Suprapubic skin (tissue), 4 donors: Measurements from ENCODE around the gene F11.

Experiments
- POLR2A ChIP-seq, 2 donors: fragments of 450-650 bp; IDR thresholded peaks; one replicate each; pipeline ENCODE4 v1.6.1; 2017; ENCODE audit warnings: antibody characterized with exemption in 2 of 2, mild to moderate bottlenecking in 2 of 2, moderate library complexity in 2 of 2
- POLR2AphosphoS5 ChIP-seq, 3 donors: sonication (generic); formaldehyde crosslinking; IDR thresholded peaks; one replicate each; pipeline ENCODE4 v1.6.1; 2017; ENCODE audit warnings: antibody characterized with exemption in 3 of 3
- TF ChIP-seq, protein P1 (sequence below), 2 donors: fragments of 200-600 bp in 1 of 2; fragments of 450-650 bp in 1 of 2; sonication (generic) in 1 of 2; IDR thresholded peaks; one replicate each; pipeline ENCODE4 v1.5.1; 2016 to 2019; ENCODE audit warnings: antibody characterized with exemption in 2 of 2, mild to moderate bottlenecking in 1 of 2, moderate library complexity in 1 of 2

DNA sequence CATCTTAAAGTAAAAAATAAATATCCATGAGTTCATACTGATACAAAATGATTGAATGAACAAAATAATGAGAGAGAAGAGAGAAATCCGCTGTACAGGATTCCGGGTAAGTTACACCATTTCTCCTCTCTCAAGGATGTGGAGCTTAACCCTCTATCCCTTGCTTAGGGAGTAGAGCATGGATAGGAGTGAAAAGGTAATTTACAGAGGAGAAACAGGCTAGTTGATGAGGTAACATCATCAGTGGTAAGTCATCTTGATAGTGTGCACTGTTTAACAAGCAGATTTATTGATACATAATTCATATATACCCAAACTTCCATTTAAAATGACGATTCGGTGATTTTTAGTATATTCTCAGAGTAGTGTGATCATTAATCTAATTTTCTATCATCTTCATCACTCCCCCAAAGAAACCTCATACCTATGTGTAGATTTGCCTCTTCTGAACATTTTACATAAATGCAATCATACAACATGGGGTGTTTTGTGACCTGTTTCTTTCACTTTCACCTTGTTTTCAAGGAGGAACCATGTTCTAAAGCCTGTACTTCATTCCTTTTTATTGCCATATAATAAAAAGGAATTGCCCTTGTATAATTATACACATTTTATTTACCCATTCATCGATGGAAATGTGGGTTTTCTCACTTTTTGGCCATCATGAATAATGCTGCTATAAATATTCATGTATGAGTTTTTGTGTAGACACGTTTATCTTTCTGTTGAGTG is 34.8 kb downstream of the F11 start:
- TF ChIP-seq, protein P1, sequence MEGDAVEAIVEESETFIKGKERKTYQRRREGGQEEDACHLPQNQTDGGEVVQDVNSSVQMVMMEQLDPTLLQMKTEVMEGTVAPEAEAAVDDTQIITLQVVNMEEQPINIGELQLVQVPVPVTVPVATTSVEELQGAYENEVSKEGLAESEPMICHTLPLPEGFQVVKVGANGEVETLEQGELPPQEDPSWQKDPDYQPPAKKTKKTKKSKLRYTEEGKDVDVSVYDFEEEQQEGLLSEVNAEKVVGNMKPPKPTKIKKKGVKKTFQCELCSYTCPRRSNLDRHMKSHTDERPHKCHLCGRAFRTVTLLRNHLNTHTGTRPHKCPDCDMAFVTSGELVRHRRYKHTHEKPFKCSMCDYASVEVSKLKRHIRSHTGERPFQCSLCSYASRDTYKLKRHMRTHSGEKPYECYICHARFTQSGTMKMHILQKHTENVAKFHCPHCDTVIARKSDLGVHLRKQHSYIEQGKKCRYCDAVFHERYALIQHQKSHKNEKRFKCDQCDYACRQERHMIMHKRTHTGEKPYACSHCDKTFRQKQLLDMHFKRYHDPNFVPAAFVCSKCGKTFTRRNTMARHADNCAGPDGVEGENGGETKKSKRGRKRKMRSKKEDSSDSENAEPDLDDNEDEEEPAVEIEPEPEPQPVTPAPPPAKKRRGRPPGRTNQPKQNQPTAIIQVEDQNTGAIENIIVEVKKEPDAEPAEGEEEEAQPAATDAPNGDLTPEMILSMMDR (IDR thresholded peaks at IDR 0.05), result no peak
- TF ChIP-seq POLR2A (IDR thresholded peaks at IDR 0.05) (no peak), POLR2AphosphoS5 (IDR thresholded peaks at IDR 0.05) (no peak)
